ENCODE data around the gene MARCKSL1.
"Not testable (repeated sequence)": the region's sequence is repeated elsewhere in the genome, so short reads cannot be mapped to it uniquely, and the experiment has no call there.

MARCKSL1 gene

GRCh38 chr1:32335790-32336590 lies at the start of gene MARCKSL1:
Gene MARCKSL1, minus strand, starts transcription at chr1:32336233. Its CDS starts 200 bp downstream, at chr1:32336033.
- peak; percentile 73 for DNase-seq

GRCh38 chr1:32380057-32380456 lies 44.0 kb upstream of the MARCKSL1 start:
- DNase-seq: no peak

GRCh38 chr1:32377541-32378220 lies 41.6 kb upstream of the MARCKSL1 start:
- DNase-seq: no peak

GRCh38 chr1:32376199-32376598 lies 40.2 kb upstream of the MARCKSL1 start:
- no peak for DNase-seq

- no peak for DNase-seq
Measured at GRCh38 chr1:32373996-32374592, 38.1 kb upstream of the MARCKSL1 start.

GRCh38 chr1:32372149-32372756 lies 36.2 kb upstream of the MARCKSL1 start:
- no peak for DNase-seq

GRCh38 chr1:32367912-32368635 lies 32.0 kb upstream of the MARCKSL1 start:
- DNase-seq: no peak

- DNase-seq: no peak
Measured at GRCh38 chr1:32365445-32365844, 29.4 kb upstream of the MARCKSL1 start.

GRCh38 chr1:32364836-32365235 lies 28.8 kb upstream of the MARCKSL1 start:
- no peak for DNase-seq

GRCh38 chr1:32363713-32364112 lies 27.7 kb upstream of the MARCKSL1 start:
- DNase-seq: no peak

- no peak for DNase-seq
Measured at GRCh38 chr1:32362474-32363313, 26.7 kb upstream of the MARCKSL1 start, which contains the start of the genes FAM229A and TSSK3. Gene FAM229A, minus strand, starts transcription at chr1:32362485. Its CDS starts 394 bp downstream, at chr1:32362091. Gene TSSK3, plus strand, starts transcription at chr1:32362539. Its CDS starts 163 bp downstream, at chr1:32362702.

- no peak for DNase-seq
Measured at GRCh38 chr1:32361674-32362473, 25.8 kb upstream of the MARCKSL1 start.

- no peak for DNase-seq
Measured at GRCh38 chr1:32361308-32361673, 25.3 kb upstream of the MARCKSL1 start.

GRCh38 chr1:32358435-32358834 lies 22.4 kb upstream of the MARCKSL1 start:
- no peak for DNase-seq

- no peak for DNase-seq
Measured at GRCh38 chr1:32357614-32358013, 21.6 kb upstream of the MARCKSL1 start.

GRCh38 chr1:32356478-32356877 lies 20.4 kb upstream of the MARCKSL1 start:
- DNase-seq: no peak

- not testable (repeated sequence) for DNase-seq
Measured at GRCh38 chr1:32355778-32356177, 19.7 kb upstream of the MARCKSL1 start.

- DNase-seq: no peak
Measured at GRCh38 chr1:32353886-32354570, 18.0 kb upstream of the MARCKSL1 start.

- no peak for DNase-seq
Measured at GRCh38 chr1:32353431-32353830, 17.4 kb upstream of the MARCKSL1 start.

GRCh38 chr1:32352831-32353383 lies 16.9 kb upstream of the MARCKSL1 start:
- no peak for DNase-seq
